ENCODE results near the gene LIMS1. TPM values are rescaled to one million over a fixed set of nuclear protein-coding genes. Genes with fewer than 3 reads are reported as not detected.

Gene LIMS1
- total RNA-seq, 1 donor from 2014 or later: 29.1 TPM

DNA sequence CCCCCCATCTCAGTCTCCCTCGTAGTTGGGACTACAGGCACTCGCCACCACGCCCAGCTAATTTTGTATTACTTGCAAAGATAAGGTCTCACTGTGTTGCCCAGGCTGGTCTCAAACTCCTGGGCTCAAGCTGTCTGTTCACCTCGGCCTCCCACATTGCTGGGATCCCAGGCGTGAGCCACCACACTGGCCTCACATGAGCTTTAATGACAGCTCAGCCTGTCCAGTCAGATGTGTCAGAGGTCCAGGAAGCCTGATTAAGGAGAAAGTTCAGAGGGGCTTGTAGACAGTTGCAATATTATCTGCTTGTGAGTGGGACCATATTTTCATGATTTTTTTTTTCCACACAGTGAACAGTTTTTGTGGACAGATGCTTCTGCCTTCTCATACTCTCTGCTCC lies 82.0 kb downstream of the LIMS1 start:
- ATAC-seq: no peak

- peak; percentile 58 for ATAC-seq
These were observed 82.5 kb downstream of the LIMS1 start for GRCh38 chr2:108616751-108617161.

DNA sequence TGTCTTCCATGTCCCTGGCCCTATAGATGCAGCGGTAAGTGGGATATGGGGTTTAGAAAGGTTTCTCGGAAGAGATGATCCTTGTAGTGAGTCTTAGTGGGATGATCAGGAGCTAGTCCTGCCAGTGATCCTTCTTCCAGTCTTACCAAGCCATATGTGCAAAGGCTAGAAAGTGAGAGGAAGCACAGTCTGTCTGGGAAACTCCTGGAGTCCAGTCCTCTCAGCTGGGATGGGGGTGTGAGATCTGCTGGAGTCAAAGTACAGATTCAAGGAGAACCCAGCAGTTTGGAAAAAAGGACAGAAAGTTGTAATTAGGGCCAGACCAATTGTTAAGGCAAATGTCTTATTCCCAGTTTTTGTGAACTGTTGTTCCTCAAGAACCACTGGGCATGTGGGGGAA lies 83.3 kb downstream of the LIMS1 start:
- ATAC-seq: no peak

- no peak for ATAC-seq
These were observed 85.8 kb downstream of the LIMS1 start for GRCh38 chr2:108619925-108620620.

GRCh38 chr2:108620656-108621055 lies 86.4 kb downstream of the LIMS1 start:
- no peak for ATAC-seq

GRCh38 chr2:108621087-108621559 lies 86.9 kb downstream of the LIMS1 start:
- peak; percentile 95 for ATAC-seq

GRCh38 chr2:108621687-108622681 lies 87.7 kb downstream of the LIMS1 start:
- ATAC-seq: no peak

GRCh38 chr2:108623616-108624015 lies 89.3 kb downstream of the LIMS1 start:
- ATAC-seq: no peak

GRCh38 chr2:108625186-108625827 lies 91.0 kb downstream of the LIMS1 start:
- ATAC-seq: no peak

- ATAC-seq: no peak
These were observed 91.5 kb downstream of the LIMS1 start for GRCh38 chr2:108625828-108626195.

GRCh38 chr2:108626995-108627394 lies 92.7 kb downstream of the LIMS1 start:
- no peak for ATAC-seq

DNA sequence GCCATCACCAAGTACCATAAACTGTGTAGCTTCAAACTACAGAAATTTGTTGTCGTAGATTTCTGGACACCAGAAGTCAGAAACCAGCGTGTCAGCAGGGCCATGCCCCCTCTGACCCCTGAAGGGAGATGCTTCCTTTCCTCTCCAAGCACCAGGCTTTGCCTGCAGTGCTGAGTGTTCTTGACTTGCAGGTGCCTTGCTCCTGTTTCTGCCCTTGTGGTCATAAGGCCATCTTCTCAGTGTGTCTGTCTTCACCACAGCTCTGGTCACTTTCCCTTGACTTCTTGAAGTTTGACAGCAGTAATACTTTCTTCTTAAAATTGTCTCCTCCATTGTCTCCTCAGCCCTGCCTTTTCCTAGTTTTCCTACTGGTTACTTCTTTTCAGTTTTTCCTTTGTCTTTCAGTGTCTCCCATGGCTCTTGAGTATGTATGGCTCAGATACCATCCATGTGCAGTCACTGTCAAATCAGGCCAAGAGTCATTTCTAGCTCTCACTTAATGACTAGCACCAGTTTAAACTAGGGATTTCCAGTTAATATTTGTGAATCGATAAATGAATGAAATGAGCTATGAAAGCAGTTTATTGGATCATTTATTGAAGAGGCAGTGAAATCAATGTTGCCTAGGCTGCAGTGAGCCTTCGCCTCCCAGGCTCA lies 93.8 kb downstream of the LIMS1 start:
- ATAC-seq: no peak

DNA sequence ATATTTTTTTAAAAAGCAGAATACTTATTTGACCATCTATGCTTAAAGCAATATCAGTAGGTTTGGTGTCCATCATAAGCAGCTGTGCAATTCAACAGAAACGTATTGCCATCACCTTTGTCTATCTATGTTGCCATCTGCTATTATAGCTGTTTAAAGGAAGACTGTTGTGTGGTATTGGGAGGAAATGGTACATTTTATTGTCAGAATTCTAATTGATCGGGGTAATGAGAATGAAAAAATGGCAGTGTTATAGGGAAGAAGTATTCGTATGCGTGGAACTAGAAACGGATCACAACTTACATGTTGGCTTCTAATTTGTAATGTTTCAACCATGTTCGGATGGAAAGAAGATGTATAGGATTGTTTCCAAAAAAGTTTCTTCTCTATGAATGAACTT lies 94.7 kb downstream of the LIMS1 start:
- ATAC-seq: no peak

GRCh38 chr2:108629417-108629816 lies 95.1 kb downstream of the LIMS1 start:
- no peak for ATAC-seq

- no peak for ATAC-seq
These were observed 96.5 kb downstream of the LIMS1 start for GRCh38 chr2:108630567-108631405.

- no peak for ATAC-seq
These were observed 98.3 kb downstream of the LIMS1 start for GRCh38 chr2:108632332-108633160.

DNA sequence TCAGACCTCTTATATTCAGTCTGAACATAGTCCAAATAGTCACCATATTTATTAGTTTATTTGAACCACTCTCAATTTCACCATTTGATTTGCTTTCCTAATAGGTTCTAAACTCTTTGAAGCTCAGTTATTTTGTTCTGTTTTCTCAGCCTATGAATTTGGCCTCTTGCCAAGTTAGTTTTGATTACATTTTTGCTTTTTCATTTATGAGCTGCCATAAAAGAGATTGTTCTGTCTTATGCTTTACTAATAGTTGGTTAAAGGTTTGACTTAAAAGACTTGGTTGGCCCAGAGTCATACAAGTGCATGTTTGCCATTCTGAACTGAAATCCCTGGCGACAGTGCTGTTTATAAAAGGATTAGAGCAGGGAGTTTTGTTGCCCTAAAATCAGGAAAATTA lies 99.1 kb downstream of the LIMS1 start:
- ATAC-seq: no peak

DNA sequence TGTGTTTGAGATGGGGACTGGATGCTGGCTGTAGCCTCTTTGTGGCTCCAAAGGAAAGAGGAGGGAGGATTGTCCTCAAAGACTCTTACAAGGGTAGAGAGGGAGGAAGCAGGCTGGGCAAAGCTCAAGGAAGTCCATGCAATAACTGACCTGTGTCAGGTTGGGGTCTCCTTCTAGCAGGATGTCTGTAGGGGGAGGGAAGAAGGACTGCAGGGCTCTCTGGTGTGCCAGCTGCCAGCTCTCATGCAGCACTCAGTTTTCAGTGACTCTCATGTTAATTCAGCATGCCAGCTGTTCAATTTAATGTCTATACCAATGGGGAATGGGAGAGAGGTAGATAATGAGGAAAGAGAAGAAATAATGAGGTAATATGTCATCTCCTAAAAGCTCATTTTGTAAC lies 99.7 kb downstream of the LIMS1 start:
- no peak for ATAC-seq

DNA sequence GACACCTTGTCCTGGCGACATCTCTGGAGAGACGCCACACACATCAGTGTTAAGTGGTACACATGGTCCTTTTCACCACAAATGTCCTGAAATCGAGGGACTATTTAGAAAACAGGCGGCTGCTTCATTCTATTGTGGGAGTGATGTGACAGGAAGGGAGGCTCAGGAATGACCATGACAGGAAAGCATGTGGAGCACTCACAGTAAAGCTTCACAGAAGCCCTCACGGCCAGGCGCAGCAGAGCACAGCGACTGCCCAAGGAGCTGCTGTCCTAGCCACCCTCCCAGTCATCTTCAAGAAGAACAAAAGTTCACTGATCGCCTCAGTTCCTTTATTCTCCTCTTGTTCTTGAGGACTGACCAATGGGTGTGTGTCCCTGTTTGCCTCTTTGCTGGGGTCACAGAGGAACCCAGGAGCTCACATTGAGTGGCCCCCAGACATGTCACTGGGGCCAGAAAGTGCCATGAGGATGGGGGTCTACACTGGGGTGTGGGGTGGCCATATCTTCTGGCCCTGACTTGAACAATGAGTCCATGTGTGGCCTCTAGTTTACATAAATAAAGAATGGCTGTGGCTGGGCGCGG lies 100.4 kb downstream of the LIMS1 start:
- ATAC-seq: no peak

DNA sequence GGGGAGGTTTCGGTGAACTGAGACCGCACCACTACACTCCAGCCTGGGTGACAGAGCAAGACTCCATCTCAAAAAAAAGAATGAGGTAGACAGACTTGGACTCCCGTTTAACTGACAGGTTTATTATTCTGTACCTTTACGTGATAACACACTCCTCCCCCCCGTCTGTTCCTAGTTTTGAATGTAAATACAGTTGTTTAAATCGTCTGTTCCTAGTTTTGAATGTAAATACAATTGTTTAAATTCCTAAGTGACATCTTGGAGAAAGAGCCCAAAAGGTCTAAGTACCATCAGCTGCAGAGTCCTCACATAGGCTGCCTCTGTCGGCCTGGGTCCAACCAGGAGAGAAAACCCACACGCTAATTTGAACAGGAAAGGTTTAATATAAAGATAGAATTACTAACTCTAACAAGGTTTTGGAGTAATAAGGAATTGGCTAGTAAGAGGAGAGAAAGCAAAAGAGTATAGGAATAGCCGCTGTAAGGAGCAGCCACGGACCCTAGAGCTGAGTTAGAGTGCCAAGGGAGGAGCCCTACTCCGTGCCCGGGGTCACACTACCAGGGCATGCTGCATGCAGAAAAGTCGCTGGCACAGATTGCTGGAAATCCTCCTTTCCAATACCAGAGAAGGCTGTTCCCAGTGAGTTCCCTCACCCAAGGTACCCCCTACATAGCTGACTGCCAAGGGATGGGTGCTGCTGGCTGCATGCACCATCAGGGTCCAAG lies 101.5 kb downstream of the LIMS1 start:
- ATAC-seq: no peak
